IMR-90 (cell line): ENCODE data around the gene SLC8A1.

Experiments used
- ELK1 ChIP-seq: fragments of 150-350 bp; IDR thresholded peaks from 2 replicates; pipeline ENCODE4 v1.6.1; 2016; ENCODE audit warnings: low read depth, mild to moderate bottlenecking, low read length, moderate library complexity, borderline replicate concordance
- MXI1 ChIP-seq: IDR thresholded peaks from 2 replicates; pipeline ENCODE4 v1.6.1; 2012; ENCODE audit warnings: low read depth, mild to moderate bottlenecking, low read length, moderate library complexity, borderline replicate concordance
- POLR2A ChIP-seq: IDR thresholded peaks from 2 replicates; pipeline ENCODE4 v1.6.1; 2012; ENCODE audit warnings: mild to moderate bottlenecking, low read depth, low read length
- RAD21 ChIP-seq: IDR thresholded peaks from 2 replicates; pipeline ENCODE4 v1.6.1; 2012; ENCODE audit warnings: low read length, improper control_type of control experiment
- TF ChIP-seq, protein P1 (sequence below): conservative IDR thresholded peaks from 2 replicates; pipeline ENCODE4 v1.5.1; 2012; ENCODE audit warnings: mild to moderate bottlenecking, low read depth, low read length, improper control_type of control experiment

GRCh38 chr2:40087927-40088326 lies 364.0 kb downstream of the SLC8A1 start:
- TF ChIP-seq, protein P1, sequence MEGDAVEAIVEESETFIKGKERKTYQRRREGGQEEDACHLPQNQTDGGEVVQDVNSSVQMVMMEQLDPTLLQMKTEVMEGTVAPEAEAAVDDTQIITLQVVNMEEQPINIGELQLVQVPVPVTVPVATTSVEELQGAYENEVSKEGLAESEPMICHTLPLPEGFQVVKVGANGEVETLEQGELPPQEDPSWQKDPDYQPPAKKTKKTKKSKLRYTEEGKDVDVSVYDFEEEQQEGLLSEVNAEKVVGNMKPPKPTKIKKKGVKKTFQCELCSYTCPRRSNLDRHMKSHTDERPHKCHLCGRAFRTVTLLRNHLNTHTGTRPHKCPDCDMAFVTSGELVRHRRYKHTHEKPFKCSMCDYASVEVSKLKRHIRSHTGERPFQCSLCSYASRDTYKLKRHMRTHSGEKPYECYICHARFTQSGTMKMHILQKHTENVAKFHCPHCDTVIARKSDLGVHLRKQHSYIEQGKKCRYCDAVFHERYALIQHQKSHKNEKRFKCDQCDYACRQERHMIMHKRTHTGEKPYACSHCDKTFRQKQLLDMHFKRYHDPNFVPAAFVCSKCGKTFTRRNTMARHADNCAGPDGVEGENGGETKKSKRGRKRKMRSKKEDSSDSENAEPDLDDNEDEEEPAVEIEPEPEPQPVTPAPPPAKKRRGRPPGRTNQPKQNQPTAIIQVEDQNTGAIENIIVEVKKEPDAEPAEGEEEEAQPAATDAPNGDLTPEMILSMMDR = no peak
- TF ChIP-seq POLR2A (no peak), MXI1 (no peak), ELK1 (no peak), RAD21 (no peak)
